ENCODE data around the gene GSX2. TPM values are rescaled to one million over a fixed set of nuclear protein-coding genes. Genes with fewer than 3 reads are reported as not detected.

The GSX2 gene
- total and polyA plus RNA-seq, 11 donors = 0.04 TPM; not detected in 10

GRCh38 chr4:54102531-54103106 lies 2.7 kb downstream of the GSX2 start:
- intact Hi-C loops (cut with DNase I) = loop anchor here in 2 of 10 donors (5.0 to 10.0 kb wide), 2 partner anchors 40 to 112 kb away; partner anchors contain the start of gene CHIC2 (in 1 of the 2)
- Histone ChIP-seq H3K4me1 (peaks cover 0 to 39% (median 23%) of the 10 kb centered on the region in 12 donors), H3K9me3 (no peaks in the 10 kb centered on the region), H3K4me3 (no peak overlapping the region), H3K27ac (peak overlapping the region in 1 of 12 donors; percentile 41), H3K36me3 (no peaks in the 10 kb centered on the region), H3K27me3 (peaks cover 42 to 100% (median 78%) of the 10 kb centered on the region in 9 donors)
- TF ChIP-seq POLR2A (IDR thresholded peaks at IDR 0.05) = no peak
- WGBS, 4 donors = 31 to 44% (median 38%) methylated on average over 6 of the region's 6 CpGs
- DNase-seq (no peak), ATAC-seq (no peak)

GRCh38 chr4:54103190-54103574 lies 3.2 kb downstream of the GSX2 start:
- TF ChIP-seq CTCF (IDR thresholded peaks at IDR 0.05) (no peak), POLR2A (IDR thresholded peaks at IDR 0.05) (no peak)
- Histone ChIP-seq H3K9me3 (no peaks in the 10 kb centered on the region), H3K36me3 (no peaks in the 10 kb centered on the region), H3K27ac (peak overlapping the region in 3 of 12 donors; percentile 41 to 50 (median 48)), H3K4me1 (peaks cover 0 to 39% (median 23%) of the 10 kb centered on the region in 12 donors), H3K27me3 (peaks cover 41 to 99% (median 80%) of the 10 kb centered on the region in 9 donors), H3K4me3 (peak overlapping the region in 6 of 12 donors; percentile 37 to 52 (median 44))
- 3 to 11% (median 9%) methylated on average over 8 of the region's 8 CpGs for WGBS, 4 donors
- intact Hi-C loops (cut with DNase I) = loop anchor here in 2 of 10 donors (5.0 to 10.0 kb wide), 2 partner anchors 41 to 112 kb away; partner anchors contain the start of gene CHIC2 (in 1 of the 2)
- no peak for ATAC-seq
- no peak for DNase-seq

GRCh38 chr4:54104907-54105306 lies 4.9 kb downstream of the GSX2 start:
- DNase-seq = no peak
- peaks cover 0 to 39% (median 22%) of the 10 kb centered on the region in 12 donors for H3K4me1 ChIP-seq
- no peak for ATAC-seq
- no peak overlapping the region for H3K27ac ChIP-seq
- H3K9me3 ChIP-seq = no peaks in the 10 kb centered on the region
- 79 to 97% (median 87%) methylated on average over 1 of the region's 1 CpG for WGBS, 4 donors
- no peak for TF ChIP-seq CTCF (IDR thresholded peaks at IDR 0.05)
- TF ChIP-seq POLR2A (IDR thresholded peaks at IDR 0.05) = no peak
- no peaks in the 10 kb centered on the region for H3K36me3 ChIP-seq
- peaks cover 34 to 99% (median 79%) of the 10 kb centered on the region in 9 donors for H3K27me3 ChIP-seq
- no peak overlapping the region for H3K4me3 ChIP-seq
- intact Hi-C loops (cut with DNase I) = loop anchor here in 2 of 10 donors (5.0 to 10.0 kb wide), 2 partner anchors 43 to 110 kb away; partner anchors contain the start of gene CHIC2 (in 1 of the 2)

- Histone ChIP-seq H3K9me3 (no peaks in the 10 kb centered on the region), H3K27ac (no peak overlapping the region), H3K4me3 (no peak overlapping the region), H3K4me1 (peaks cover 0 to 24% (median 11%) of the 10 kb centered on the region in 12 donors), H3K36me3 (no peaks in the 10 kb centered on the region), H3K27me3 (peaks cover 14 to 99% (median 56%) of the 10 kb centered on the region in 9 donors)
- DNase-seq = no peak
- no peak for ATAC-seq
- intact Hi-C loops (cut with DNase I) = loop anchor here in 1 of 10 donors (10.0 kb wide), 1 partner anchor 107 kb away; no protein-coding TSS in a partner anchor
- TF ChIP-seq POLR2A (IDR thresholded peaks at IDR 0.05) (no peak), CTCF (IDR thresholded peaks at IDR 0.05) (no peak)
- 16 to 27% (median 25%) methylated on average over 22 of the region's 22 CpGs for WGBS, 4 donors
These were observed 8.2 kb downstream of the GSX2 start for GRCh38 chr4:54107951-54108748.
